ENCODE data around the gene HLTF. TPM values are rescaled to one million over a fixed set of nuclear protein-coding genes. Genes with fewer than 3 reads are reported as not detected.

The HLTF gene
- total RNA-seq, 1 donor from 2014 or later, result 51.6 TPM

DNA sequence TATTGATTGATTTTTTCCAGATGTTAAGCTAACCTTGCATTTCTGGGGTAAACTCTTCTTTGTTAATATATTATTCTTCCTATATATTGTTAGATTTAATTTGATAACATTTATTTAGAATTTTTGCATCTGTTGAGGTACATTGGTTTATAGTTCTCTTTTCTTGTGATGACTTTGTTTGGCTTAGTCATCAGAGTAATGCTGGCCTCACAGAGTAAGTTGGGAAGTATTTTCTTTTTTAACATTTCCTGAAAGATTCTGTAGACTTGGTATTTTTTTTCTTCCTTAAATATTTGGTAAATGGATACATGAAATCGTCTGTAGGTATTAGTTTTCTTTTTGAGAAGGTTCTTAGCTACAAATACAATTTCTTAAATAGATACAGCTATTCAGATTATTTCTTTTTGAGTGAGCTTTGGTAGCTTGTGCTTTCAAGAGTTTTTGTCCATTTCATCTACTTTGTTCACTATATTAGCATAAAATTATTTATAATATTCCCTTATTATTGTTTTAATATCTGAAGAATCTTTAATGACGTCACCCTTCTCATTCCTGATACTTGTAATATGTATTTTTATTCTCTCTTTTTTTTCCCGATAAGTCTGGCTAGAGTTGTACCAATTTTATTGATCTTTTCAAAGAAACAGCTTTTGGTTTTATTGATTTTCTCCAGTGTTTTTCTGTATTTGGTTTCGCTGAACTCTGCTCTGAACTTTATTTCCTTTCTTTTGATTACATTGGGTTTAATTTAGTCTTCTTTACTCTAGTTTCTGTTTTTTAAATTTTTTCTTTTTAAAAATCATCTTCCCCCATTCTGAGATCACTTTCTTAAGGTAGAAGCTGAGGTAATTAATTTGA is 36.6 kb upstream of the HLTF start:
- TF ChIP-seq, protein P1, sequence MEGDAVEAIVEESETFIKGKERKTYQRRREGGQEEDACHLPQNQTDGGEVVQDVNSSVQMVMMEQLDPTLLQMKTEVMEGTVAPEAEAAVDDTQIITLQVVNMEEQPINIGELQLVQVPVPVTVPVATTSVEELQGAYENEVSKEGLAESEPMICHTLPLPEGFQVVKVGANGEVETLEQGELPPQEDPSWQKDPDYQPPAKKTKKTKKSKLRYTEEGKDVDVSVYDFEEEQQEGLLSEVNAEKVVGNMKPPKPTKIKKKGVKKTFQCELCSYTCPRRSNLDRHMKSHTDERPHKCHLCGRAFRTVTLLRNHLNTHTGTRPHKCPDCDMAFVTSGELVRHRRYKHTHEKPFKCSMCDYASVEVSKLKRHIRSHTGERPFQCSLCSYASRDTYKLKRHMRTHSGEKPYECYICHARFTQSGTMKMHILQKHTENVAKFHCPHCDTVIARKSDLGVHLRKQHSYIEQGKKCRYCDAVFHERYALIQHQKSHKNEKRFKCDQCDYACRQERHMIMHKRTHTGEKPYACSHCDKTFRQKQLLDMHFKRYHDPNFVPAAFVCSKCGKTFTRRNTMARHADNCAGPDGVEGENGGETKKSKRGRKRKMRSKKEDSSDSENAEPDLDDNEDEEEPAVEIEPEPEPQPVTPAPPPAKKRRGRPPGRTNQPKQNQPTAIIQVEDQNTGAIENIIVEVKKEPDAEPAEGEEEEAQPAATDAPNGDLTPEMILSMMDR (conservative IDR thresholded peaks at IDR 0.05), result no peak
- Mint-ChIP-seq H3K27ac (ENCODE audit: unreplicated experiment) (no peak overlapping the region), H3K9me3 (no peaks in the 10 kb centered on the region), H3K4me3 (no peak overlapping the region), H3K27me3 (ENCODE audit: low read depth) (peaks cover 9% of the 10 kb centered on the region), H3K4me1 (no peaks in the 10 kb centered on the region), H3K36me3 (ENCODE audit: low read depth) (no peaks in the 10 kb centered on the region)
- no peak for DNase-seq (ENCODE audit: low read depth, low spot score)

DNA sequence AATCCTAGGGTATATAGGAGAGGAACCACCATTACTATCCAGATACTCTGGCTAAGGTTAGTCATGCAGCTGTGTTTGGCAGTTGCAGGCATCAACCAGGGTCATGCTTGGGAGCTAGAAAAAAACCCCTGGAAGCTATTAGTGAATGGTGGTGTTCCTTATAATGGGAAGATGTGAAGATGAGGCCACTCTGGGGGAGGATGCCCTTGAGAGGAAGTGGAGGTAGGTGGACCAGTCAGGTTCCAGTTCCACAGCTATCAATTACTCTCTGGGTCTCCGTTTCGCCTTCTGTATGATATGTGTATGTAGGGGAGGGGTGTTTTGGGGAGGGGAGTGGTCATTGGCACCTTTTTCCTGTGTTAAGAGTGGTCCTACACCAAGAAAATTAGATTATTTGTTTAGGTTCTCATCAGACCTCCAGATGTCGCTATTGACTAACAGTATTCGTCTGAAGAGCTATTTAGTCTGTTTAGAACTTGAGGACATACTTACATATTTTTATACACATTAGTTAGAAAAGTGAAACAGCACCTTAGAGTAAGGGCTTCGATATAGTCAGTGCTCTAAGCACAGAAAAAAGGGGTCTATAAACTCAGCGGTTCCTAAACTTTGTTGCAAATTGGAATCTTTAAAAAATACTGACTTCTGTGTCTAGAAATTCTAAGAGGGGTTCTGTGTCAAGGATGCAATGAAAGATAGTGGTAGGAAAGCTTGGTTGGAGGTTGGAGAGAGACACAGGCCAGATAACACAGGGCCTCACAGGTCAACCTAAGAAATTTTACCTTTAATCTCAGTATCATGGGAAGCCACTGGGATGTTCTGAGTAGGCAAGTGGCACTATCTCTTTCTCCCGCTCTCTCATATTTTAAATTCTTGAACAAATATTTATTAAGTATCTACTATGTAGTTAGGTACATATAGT is 34.0 kb upstream of the HLTF start:
- DNase-seq (ENCODE audit: low read depth, low spot score), result no peak
- Mint-ChIP-seq H3K4me3 (peak overlapping the region; percentile 38), H3K9me3 (no peaks in the 10 kb centered on the region), H3K4me1 (no peaks in the 10 kb centered on the region), H3K27ac (ENCODE audit: unreplicated experiment) (no peak overlapping the region), H3K27me3 (ENCODE audit: low read depth) (peaks cover 2% of the 10 kb centered on the region), H3K36me3 (ENCODE audit: low read depth) (no peaks in the 10 kb centered on the region)
- TF ChIP-seq, protein P1 (conservative IDR thresholded peaks at IDR 0.05), result peak; percentile 79

DNA sequence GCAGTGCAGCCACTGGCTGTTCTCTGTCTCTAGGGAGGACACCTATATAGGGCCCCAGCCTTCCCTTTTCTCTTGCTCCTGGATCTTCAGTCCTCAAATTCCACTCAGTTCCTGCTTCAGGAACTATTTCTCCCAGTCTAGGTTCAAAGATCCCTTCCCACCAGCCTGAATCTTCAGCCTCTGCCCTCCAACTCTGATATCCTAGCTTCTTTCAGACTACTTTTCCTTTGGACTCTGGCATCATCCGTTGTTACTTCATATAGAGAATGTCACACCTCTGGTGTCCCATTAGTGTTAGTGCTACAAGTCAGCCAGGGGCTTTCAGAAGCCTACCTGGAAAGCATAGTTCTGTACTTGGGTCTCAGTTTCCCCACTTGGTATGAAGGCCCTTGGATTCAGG is 33.1 kb upstream of the HLTF start:
- Mint-ChIP-seq H3K4me3 (no peak overlapping the region), H3K27ac (ENCODE audit: unreplicated experiment) (no peak overlapping the region), H3K36me3 (ENCODE audit: low read depth) (no peaks in the 10 kb centered on the region), H3K27me3 (ENCODE audit: low read depth) (no peaks in the 10 kb centered on the region), H3K9me3 (no peaks in the 10 kb centered on the region), H3K4me1 (no peaks in the 10 kb centered on the region)
- no peak for DNase-seq (ENCODE audit: low read depth, low spot score)
- TF ChIP-seq, protein P1 (conservative IDR thresholded peaks at IDR 0.05), result no peak

DNA sequence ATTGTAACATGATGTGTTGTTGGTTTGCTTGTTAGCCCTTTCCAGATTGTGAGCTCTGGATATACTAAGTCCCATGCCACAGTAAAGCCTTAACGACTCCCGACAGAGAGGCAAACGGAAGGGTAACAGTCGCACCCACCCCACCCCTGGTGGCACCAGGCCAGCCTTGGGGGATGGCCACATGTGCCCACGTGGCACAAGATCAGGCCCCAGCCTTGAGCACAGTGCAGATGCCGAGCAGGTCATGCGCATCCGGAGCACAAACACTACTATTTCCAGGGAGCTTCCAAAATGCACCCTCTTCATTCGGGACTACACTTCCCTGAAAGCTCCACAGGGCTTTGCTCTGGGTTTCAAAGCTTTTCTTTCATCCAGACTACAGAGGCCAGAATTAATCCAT is 32.4 kb upstream of the HLTF start:
- DNase-seq (ENCODE audit: low read depth, low spot score), result no peak
- H3K4me3 Mint-ChIP-seq, result no peak overlapping the region
- TF ChIP-seq, protein P1 (conservative IDR thresholded peaks at IDR 0.05), result no peak
- H3K9me3 Mint-ChIP-seq, result no peaks in the 10 kb centered on the region
- no peaks in the 10 kb centered on the region for H3K27me3 Mint-ChIP-seq (ENCODE audit: low read depth)
- H3K27ac Mint-ChIP-seq (ENCODE audit: unreplicated experiment), result no peak overlapping the region
- H3K4me1 Mint-ChIP-seq, result no peaks in the 10 kb centered on the region
- H3K36me3 Mint-ChIP-seq (ENCODE audit: low read depth), result no peaks in the 10 kb centered on the region

DNA sequence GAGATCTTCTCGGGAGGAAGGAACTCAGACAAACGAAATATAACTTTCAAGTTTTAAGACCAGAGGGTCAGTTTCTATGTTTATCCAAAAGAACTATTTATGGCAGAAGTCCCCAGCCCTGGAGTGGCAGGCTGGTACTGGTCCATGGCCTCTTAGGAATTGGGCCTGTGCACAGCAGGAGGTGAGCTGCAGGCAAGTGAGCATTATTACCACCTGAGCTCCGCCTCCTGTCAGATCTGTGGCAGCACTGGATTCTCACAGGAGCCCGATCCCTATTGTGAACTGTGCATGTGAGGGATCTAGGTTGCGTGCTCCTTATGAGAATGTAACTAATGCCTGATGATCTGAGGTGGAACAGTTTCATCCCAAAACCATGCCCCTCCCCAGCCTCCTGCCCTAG is 28.8 kb upstream of the HLTF start:
- TF ChIP-seq, protein P1 (conservative IDR thresholded peaks at IDR 0.05), result no peak
- H3K36me3 Mint-ChIP-seq (ENCODE audit: low read depth), result no peaks in the 10 kb centered on the region
- H3K9me3 Mint-ChIP-seq, result peaks cover 2% of the 10 kb centered on the region
- DNase-seq (ENCODE audit: low read depth, low spot score), result no peak
- no peak overlapping the region for H3K4me3 Mint-ChIP-seq
- no peaks in the 10 kb centered on the region for H3K4me1 Mint-ChIP-seq
- no peak overlapping the region for H3K27ac Mint-ChIP-seq (ENCODE audit: unreplicated experiment)
- H3K27me3 Mint-ChIP-seq (ENCODE audit: low read depth), result no peaks in the 10 kb centered on the region

Measured in neural crest cell (in vitro differentiated cells).